ENCODE measurements around the gene ZNF185.

DNA sequence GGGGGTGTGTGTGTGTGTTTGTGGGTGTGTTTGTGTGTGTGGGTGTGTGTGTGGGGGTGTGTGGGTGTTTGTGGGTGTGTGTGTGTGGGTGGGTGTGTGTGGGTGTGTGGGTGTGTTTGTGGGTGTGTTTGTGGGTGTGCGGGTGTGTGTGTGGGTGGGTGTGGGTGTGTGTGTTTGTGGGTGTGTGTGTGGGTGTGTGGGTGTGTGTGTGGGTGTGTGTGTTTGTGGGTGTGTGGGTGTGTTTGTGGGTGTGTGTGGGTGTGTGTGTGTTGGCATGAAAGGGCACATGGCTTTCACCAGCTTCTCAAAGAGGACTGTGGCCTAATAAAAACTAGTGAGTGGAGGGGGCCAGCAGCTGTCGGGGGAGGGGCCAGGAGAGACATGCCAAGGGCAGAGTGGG lies 25.3 kb upstream of the ZNF185 start:
- TF ChIP-seq CTCF (IDR thresholded peaks at IDR 0.05) (no peak), ZFX (IDR thresholded peaks at IDR 0.05; ENCODE audit: borderline replicate concordance) (no peak)

All from 22Rv1 (cell line).